HEK293 (cell line): ENCODE data around the gene OR2V2.

Experiments
- CTCF ChIA-PET: fragments of 350-600 bp; formaldehyde crosslinking; extraction: SDS; loops from one replicate; lab custom pipeline; 2021; ENCODE audit warnings: antibody characterized with exemption; lab: Yijun Ruan, JAX
- POLR2A ChIA-PET: fragments of 300-600 bp; formaldehyde crosslinking; extraction: SDS; loops from one replicate; lab custom pipeline; 2020; ENCODE audit warnings: antibody characterized with exemption, inconsistent platforms; lab: Yijun Ruan, JAX
- H3K27ac ChIP-seq: fragments of 200-500 bp; sonication (Bioruptor generic); 2 replicates; pipeline ENCODE4 v1.5.1; 2014; ENCODE audit warnings: low read depth, low read length, control low read depth, inconsistent platforms; ENCODE audit errors: extremely low read depth
- H3K36me3 ChIP-seq, 2 experiments: fragments of 200-500 bp in 1 of 2; sonication (Bioruptor generic) in 1 of 2; 1 replicate in 1 of 2; 2 replicates in 1 of 2; pipeline ENCODE4 v1.5.1; 2014 to 2017; ENCODE audit warnings: inconsistent platforms in 2 of 2, low read length in 2 of 2; ENCODE audit not compliant: control insufficient read depth in 2 of 2, insufficient read depth in 1 of 2
- H3K4me1 ChIP-seq: fragments of 200-500 bp; sonication (Bioruptor generic); 2 replicates; pipeline ENCODE4 v1.5.1; 2014; ENCODE audit warnings: mild to moderate bottlenecking, low read length, inconsistent platforms; ENCODE audit not compliant: control insufficient read depth, insufficient read depth
- H3K4me3 ChIP-seq: 2 replicates; pipeline ENCODE4 v1.5.1; 2011; ENCODE audit warnings: low read depth, mild to moderate bottlenecking, control low read depth, low read length, moderate library complexity
- H3K9me3 ChIP-seq: fragments of 200-500 bp; sonication (Bioruptor generic); 2 replicates; pipeline ENCODE4 v1.5.1; 2014; ENCODE audit warnings: low read depth, low read length, inconsistent platforms; ENCODE audit not compliant: control insufficient read depth, insufficient read depth
- GLI2 ChIP-seq: fragments of 450-650 bp; formaldehyde crosslinking; IDR thresholded peaks from 2 replicates; pipeline ENCODE4; 2017; ENCODE audit warnings: missing biosample characterization, missing genetic modification characterization, low read depth, borderline replicate concordance
- HOXD13 ChIP-seq: sonication (generic); formaldehyde crosslinking; IDR thresholded peaks from 2 replicates; pipeline ENCODE4 v1.8.0; 2022; ENCODE audit warnings: missing genetic modification reagents, borderline replicate concordance
- KLF17 ChIP-seq: fragments of 450-650 bp; formaldehyde crosslinking; IDR thresholded peaks from 2 replicates; pipeline ENCODE4 v1.5.1; 2016; ENCODE audit warnings: missing biosample characterization, missing genetic modification characterization
- KLF7 ChIP-seq: fragments of 450-650 bp; formaldehyde crosslinking; IDR thresholded peaks from 2 replicates; pipeline ENCODE4 v1.5.1; 2016; ENCODE audit warnings: missing biosample characterization, missing genetic modification characterization, borderline replicate concordance
- OVOL3 ChIP-seq: fragments of 450-650 bp; formaldehyde crosslinking; IDR thresholded peaks from 2 replicates; pipeline ENCODE4 v1.5.1; 2016; ENCODE audit warnings: missing biosample characterization, missing genetic modification characterization
- PRDM2 ChIP-seq: fragments of 450-650 bp; formaldehyde crosslinking; IDR thresholded peaks from 2 replicates; pipeline ENCODE4 v1.5.1; 2016; ENCODE audit warnings: missing biosample characterization, missing genetic modification characterization, borderline replicate concordance
- SALL2 ChIP-seq: fragments of 450-650 bp; formaldehyde crosslinking; IDR thresholded peaks from 2 replicates; pipeline ENCODE4 v1.5.0; 2017; ENCODE audit warnings: missing biosample characterization, mild to moderate bottlenecking, missing genetic modification characterization, borderline replicate concordance
- TSHZ1 ChIP-seq: fragments of 450-650 bp; formaldehyde crosslinking; IDR thresholded peaks from 2 replicates; pipeline ENCODE4 v1.5.1; 2016; ENCODE audit warnings: missing biosample characterization, missing genetic modification characterization, borderline replicate concordance
- ZBTB26 ChIP-seq: fragments of 450-650 bp; formaldehyde crosslinking; optimal IDR thresholded peaks from 2 replicates; pipeline ENCODE3; 2016; ENCODE audit warnings: missing biosample characterization, mild to moderate bottlenecking, missing genetic modification characterization
- ZNF184 ChIP-seq: fragments of 450-650 bp; IDR thresholded peaks from 2 replicates; pipeline ENCODE4 v1.5.1; 2018; ENCODE audit warnings: missing biosample characterization, mild to moderate bottlenecking, missing genetic modification characterization
- ZNF274 ChIP-seq, 2 experiments: fragments of 200-500 bp in 1 of 2; fragments of 450-650 bp in 1 of 2; sonication (Bioruptor generic) in 1 of 2; formaldehyde crosslinking in 1 of 2; IDR thresholded peaks; 2 replicates each; pipeline versions ENCODE4 v1.5.1 to v1.6.1; 2014 to 2016; ENCODE audit warnings: borderline replicate concordance in 1 of 2, inconsistent platforms in 1 of 2, low read length in 1 of 2, missing biosample characterization in 1 of 2, missing genetic modification characterization in 1 of 2
- ZNF501 ChIP-seq: fragments of 450-650 bp; formaldehyde crosslinking; IDR thresholded peaks from 2 replicates; pipeline ENCODE4 v1.5.1; 2016; ENCODE audit warnings: missing biosample characterization, missing genetic modification characterization
- ZNF513 ChIP-seq: fragments of 450-650 bp; IDR thresholded peaks from 2 replicates; pipeline ENCODE4 v1.5.1; 2018; ENCODE audit warnings: missing biosample characterization, missing genetic modification characterization
- ZNF555 ChIP-seq: fragments of 450-650 bp; formaldehyde crosslinking; conservative IDR thresholded peaks from 2 replicates; pipeline ENCODE4 v1.5.1; 2017; ENCODE audit warnings: missing biosample characterization, mild to moderate bottlenecking, missing genetic modification characterization, inconsistent platforms
- ZNF561 ChIP-seq: fragments of 450-650 bp; IDR thresholded peaks from 2 replicates; pipeline ENCODE4 v1.5.1; 2018; ENCODE audit warnings: missing biosample characterization, missing genetic modification characterization, borderline replicate concordance
- ZNF571 ChIP-seq: fragments of 450-650 bp; formaldehyde crosslinking; IDR thresholded peaks from 2 replicates; pipeline ENCODE4 v1.5.0; 2017; ENCODE audit warnings: missing biosample characterization, missing genetic modification characterization
- ZNF624 ChIP-seq: fragments of 450-650 bp; formaldehyde crosslinking; IDR thresholded peaks from 2 replicates; pipeline ENCODE4 v1.5.1; 2017; ENCODE audit warnings: missing biosample characterization, missing genetic modification characterization
- ZNF645 ChIP-seq: fragments of 450-650 bp; formaldehyde crosslinking; IDR thresholded peaks from 2 replicates; pipeline ENCODE4; 2016; ENCODE audit warnings: missing biosample characterization, missing genetic modification characterization

The OR2V2 gene

GRCh38 chr5:181126841-181127240 lies 20.5 kb upstream of the OR2V2 start:
- no peaks in the 10 kb centered on the region for H3K9me3 ChIP-seq
- ChIA-PET CTCF (no interaction called here), POLR2A (no interaction called here)
- no peak for TF ChIP-seq GLI2 (tag by site-specific recombination)
- TF ChIP-seq ZNF624: no peak
- TF ChIP-seq ZNF513 (tag by site-specific recombination): no peak
- TF ChIP-seq TSHZ1 (tag by site-specific recombination): no peak
- TF ChIP-seq SALL2 (tag by site-specific recombination): no peak
- no peak for TF ChIP-seq ZNF645
- no peak for TF ChIP-seq PRDM2 (tag by site-specific recombination)
- TF ChIP-seq ZBTB26 (tag by site-specific recombination): no peak
- TF ChIP-seq ZNF274 (IDR thresholded peaks at IDR 0.05; ENCODE audit: low read length): no peak
- TF ChIP-seq ZNF274 (tag by site-specific recombination; IDR thresholded peaks at IDR 0.05; ENCODE audit: borderline replicate concordance): no peak
- no peak for TF ChIP-seq KLF7 (tag by site-specific recombination)
- no peak for TF ChIP-seq ZNF561 (tag by site-specific recombination)
- no peak for TF ChIP-seq ZNF184
- no peak for TF ChIP-seq KLF17 (tag by site-specific recombination)
- TF ChIP-seq ZNF555 (tag by site-specific recombination): no peak
- no peak for TF ChIP-seq ZNF501
- TF ChIP-seq OVOL3 (tag by site-specific recombination): no peak
- no peak for TF ChIP-seq ZNF571 (tag by site-specific recombination)
- TF ChIP-seq HOXD13: no peak
- no peak overlapping the region for H3K27ac ChIP-seq
- no peaks in the 10 kb centered on the region for H3K4me1 ChIP-seq
- H3K4me3 ChIP-seq: no peak overlapping the region
- H3K36me3 ChIP-seq: no peaks in the 10 kb centered on the region
